SIG-M5 treated with dmso at 0.1 percent for 504 hours (cell line): ENCODE measurements around the gene EIF3B.
"Not testable (repeated sequence)": the region's sequence is repeated elsewhere in the genome, so short reads cannot be mapped to it uniquely, and the experiment has no call there.

Experiments
- DNase-seq: peaks from one replicate; lab custom pipeline; 2025; ENCODE audit not compliant: unreplicated experiment; lab: John Stamatoyannopoulos, UW

The EIF3B gene

GRCh38 chr7:2347351-2348063 lies 7.1 kb upstream of the EIF3B start:
- not testable (repeated sequence) for DNase-seq

- DNase-seq, result no peak
Observed at GRCh38 chr7:2350055-2350454, 4.6 kb upstream of the EIF3B start.

GRCh38 chr7:2350861-2351260 lies 3.8 kb upstream of the EIF3B start:
- DNase-seq, result no peak

GRCh38 chr7:2353113-2353935 lies 1.3 kb upstream of the EIF3B start:
- no peak for DNase-seq

DNA sequence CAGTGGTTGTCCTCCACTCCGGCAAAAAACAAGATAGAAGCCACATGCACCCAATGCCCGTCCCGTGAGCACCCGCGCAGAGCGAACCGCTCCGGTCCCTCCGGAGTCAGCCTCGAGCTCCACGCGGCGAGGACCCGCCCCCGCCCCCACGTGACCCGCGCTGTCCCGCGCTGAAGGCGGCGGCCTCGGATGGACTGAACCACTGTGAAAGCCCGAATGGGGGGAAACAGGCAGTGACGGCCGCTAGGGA lies 766 bp upstream of the EIF3B start:
- DNase-seq, result peak; percentile 85

- no peak for DNase-seq
Observed at GRCh38 chr7:2354939-2355704, 495 bp downstream of the EIF3B start.

DNA sequence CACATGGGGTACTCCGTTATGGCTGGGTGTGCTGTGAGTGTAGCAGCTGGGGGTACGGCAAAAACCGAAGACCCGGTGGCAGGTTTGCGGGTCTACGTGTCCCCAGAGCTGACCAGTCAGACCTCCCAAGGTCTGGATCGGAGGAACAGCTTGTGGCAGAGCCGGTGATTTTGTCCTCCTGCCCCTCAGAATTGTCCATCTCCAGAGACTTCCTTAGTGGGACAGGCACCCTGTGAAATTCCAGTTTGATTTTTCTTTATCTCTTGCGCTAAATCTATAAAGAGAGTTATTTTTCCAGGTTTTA lies 1.0 kb downstream of the EIF3B start:
- DNase-seq, result no peak

GRCh38 chr7:2357165-2357564 lies 2.5 kb downstream of the EIF3B start:
- DNase-seq, result no peak

DNA sequence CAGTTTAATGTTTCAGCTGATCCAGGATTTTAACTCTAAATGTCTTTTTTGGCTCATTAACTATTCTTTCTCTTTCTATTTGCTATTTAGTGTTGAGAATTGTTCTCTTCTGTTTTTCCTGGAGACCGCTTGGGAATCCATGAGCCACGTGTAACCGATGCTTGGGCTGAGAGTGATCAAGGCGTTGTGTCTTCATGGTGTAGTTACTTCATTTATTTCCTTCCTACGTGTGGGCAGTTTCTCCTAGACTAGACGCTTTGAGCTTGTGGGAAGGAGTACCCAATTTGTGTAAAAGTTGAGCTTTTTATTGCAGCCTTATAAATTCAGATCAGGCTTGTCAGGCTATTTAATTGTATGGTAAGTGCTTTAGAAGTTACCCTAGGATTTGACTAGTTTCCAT lies 2.9 kb downstream of the EIF3B start:
- no peak for DNase-seq

GRCh38 chr7:2358968-2359527 lies 4.4 kb downstream of the EIF3B start:
- no peak for DNase-seq

- DNase-seq, result no peak
Observed at GRCh38 chr7:2359610-2360009, 5.0 kb downstream of the EIF3B start.

- DNase-seq, result no peak
Observed at GRCh38 chr7:2360796-2361195, 6.2 kb downstream of the EIF3B start.

GRCh38 chr7:2362385-2363088 lies 7.9 kb downstream of the EIF3B start:
- no peak for DNase-seq

DNA sequence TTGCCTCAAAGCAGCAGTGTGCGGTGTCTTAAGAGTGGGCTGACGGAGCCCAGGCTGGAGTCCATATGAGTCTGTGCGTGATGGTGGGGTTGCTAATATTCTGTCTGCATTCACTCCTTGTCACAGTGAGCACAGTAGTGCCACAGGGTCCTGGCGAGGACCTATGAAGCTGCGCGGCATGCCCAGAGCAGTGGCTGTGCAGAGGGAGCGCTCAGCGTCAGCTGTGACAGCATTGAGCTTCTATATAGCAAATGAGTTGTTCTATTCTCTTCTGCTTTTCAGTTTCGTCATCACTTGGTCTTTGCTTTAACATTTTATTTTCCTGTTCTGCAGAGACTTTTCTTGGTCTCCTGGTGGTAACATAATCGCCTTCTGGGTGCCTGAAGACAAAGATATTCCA lies 14.5 kb downstream of the EIF3B start:
- DNase-seq, result no peak

- no peak for DNase-seq
Observed at GRCh38 chr7:2371329-2371728, 16.7 kb downstream of the EIF3B start.

GRCh38 chr7:2372724-2373123 lies 18.1 kb downstream of the EIF3B start:
- no peak for DNase-seq

DNA sequence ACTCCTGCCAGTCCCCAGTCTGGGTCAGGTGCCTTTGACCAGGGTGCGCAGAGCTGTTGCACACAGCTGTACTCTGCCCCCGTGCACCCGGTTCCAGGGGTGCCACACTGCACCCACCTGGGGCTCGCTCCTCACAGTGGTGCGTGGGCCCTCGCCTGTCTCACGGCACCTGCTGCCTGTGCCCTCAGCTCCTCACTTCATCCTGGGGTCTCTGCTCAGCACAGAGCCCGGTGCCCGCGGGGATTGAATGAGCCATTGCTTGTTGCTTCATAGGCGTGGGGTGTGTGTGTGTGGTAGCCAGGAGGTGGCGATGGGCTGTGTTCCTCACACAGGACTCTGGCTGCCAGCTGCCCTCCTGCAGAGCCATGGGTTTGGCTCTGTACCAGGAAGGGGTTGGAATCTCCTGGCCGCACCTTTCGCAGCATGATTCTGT lies 18.5 kb downstream of the EIF3B start:
- DNase-seq, result no peak

DNA sequence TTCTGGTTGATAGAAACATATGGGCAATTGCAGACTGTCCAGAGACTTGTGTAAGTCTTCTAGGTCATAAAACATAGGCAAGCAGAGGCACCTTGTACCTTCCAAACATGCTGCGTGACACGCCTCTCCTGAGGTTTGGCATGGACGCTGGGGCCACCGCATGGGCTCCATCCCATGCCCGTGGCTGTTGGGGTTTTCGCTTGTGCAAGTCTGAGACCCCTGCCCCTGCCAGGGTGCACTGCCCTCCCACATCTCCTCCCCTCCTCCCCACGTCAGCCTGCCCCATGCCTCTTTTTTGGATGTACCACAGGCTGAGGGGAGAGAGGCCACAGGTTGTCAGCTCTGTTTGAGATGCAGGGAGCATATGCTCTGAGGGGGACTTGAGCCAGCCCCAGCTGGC lies 19.0 kb downstream of the EIF3B start:
- DNase-seq, result no peak

DNA sequence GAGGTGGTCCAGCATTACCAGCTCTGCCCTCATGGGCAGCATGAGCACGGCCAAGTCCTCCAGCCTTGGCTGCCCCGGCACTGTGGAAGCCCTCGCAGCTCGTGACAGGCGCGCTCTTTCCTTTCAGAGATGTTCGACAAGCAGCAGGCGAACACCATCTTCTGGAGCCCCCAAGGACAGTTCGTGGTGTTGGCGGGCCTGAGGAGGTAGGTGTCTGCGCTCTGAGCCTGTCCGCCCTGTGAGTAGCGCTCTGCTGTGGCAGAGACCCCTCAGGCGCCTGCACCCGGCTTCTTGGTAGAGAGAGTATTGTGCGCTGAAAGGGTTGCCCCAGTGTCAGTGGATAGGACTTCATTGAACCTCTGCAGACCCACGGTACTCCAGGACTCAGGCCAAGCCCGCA lies 19.8 kb downstream of the EIF3B start:
- DNase-seq, result no peak

- no peak for DNase-seq
Observed at GRCh38 chr7:2374830-2375728, 20.5 kb downstream of the EIF3B start.
